Tibial nerve (tissue), 4 donors: ENCODE measurements around the gene FGFBP3. TPM values are rescaled to one million over a fixed set of nuclear protein-coding genes. Genes with fewer than 3 reads are reported as not detected.

Experiments used
- DNase-seq, 2 donors: peaks; one replicate each; pipeline ENCODE4 v3.0.0-alpha.2; 2019; ENCODE audit warnings: low spot score in 2 of 2
- H3K27ac ChIP-seq, 4 donors: fragments of 200-600 bp; sonication (generic) in 3 of 4; one replicate each; pipeline ENCODE4 v1.5.1; 2017 to 2019; ENCODE audit warnings: mild to moderate bottlenecking in 1 of 4
- H3K27me3 ChIP-seq, 2 donors: fragments of 200-600 bp; sonication (generic) in 1 of 2; one replicate each; pipeline versions ENCODE4 v1.5.1 to v1.6.0; 2017 to 2019
- H3K36me3 ChIP-seq, 3 donors: fragments of 200-600 bp; sonication (generic); one replicate each; pipeline ENCODE4 v1.5.1; 2018 to 2019
- H3K4me1 ChIP-seq, 4 donors: fragments of 200-600 bp; sonication (generic) in 3 of 4; one replicate each; pipeline ENCODE4 v1.5.1; 2017 to 2019
- H3K4me3 ChIP-seq, 4 donors: fragments of 200-600 bp; sonication (generic) in 3 of 4; one replicate each; pipeline ENCODE4 v1.5.1; 2017 to 2019; ENCODE audit warnings: mild to moderate bottlenecking in 1 of 4, moderate library complexity in 1 of 4
- H3K9me3 ChIP-seq, 4 donors: fragments of 200-600 bp; sonication (generic) in 3 of 4; one replicate each; pipeline ENCODE4 v1.5.1; 2017 to 2019
- CTCF ChIP-seq, 5 experiments: fragments of 200-600 bp in 3 of 5; fragments of 450-650 bp in 2 of 5; sonication (generic) in 3 of 5; IDR thresholded peaks; one replicate each; pipeline ENCODE4 v1.5.1; 2016 to 2019; ENCODE audit warnings: antibody characterized with exemption in 5 of 5, mild to moderate bottlenecking in 3 of 5, moderate library complexity in 2 of 5
- EP300 ChIP-seq, 2 donors: sonication (generic); formaldehyde crosslinking; IDR thresholded peaks; one replicate each; pipeline ENCODE4 v1.6.1; 2017; ENCODE audit warnings: antibody characterized with exemption in 2 of 2, mild to moderate bottlenecking in 1 of 2
- POLR2A ChIP-seq, 2 donors: fragments of 450-650 bp; IDR thresholded peaks; one replicate each; pipeline ENCODE4 v1.6.1; 2017; ENCODE audit warnings: antibody characterized with exemption in 2 of 2, mild to moderate bottlenecking in 2 of 2, moderate library complexity in 2 of 2
- WGBS, 2 donors: methylation state at CpG; one replicate each; pipeline ENCODE4 v1.1.5; 2018; 5-methylcytosine and 5-hydroxymethylcytosine counted together
- total RNA-seq, 4 donors: library from RNA; depleted of rRNA; stranded (reverse); fragments of >200 nt; gene quantifications; one replicate each; pipeline ENCODE4 v1.1.0, GENCODE V29; 2016

Gene FGFBP3
- total RNA-seq, 4 donors from 2014 or later = 3.1 to 7.9 (median 4.9) TPM

- Histone ChIP-seq H3K4me3 (peak overlapping the region; percentile 75 to 86 (median 80)), H3K9me3 (peaks cover 0 to under 1% (median 0%) of the 10 kb centered on the region in 4 donors), H3K27ac (peak overlapping the region; percentile 69 to 87 (median 80)), H3K27me3 (no peaks in the 10 kb centered on the region), H3K4me1 (peaks cover 0 to 21% (median 2%) of the 10 kb centered on the region in 4 donors), H3K36me3 (peaks cover 0 to 4% (median 0%) of the 10 kb centered on the region in 3 donors)
- DNase-seq = no peak
- 3 to 5% methylated on average over 12 to 18 of the region's 18 CpGs for WGBS, 2 donors
- TF ChIP-seq CTCF (IDR thresholded peaks at IDR 0.05) = no peak
- no peak for TF ChIP-seq EP300 (IDR thresholded peaks at IDR 0.05)
- TF ChIP-seq POLR2A (IDR thresholded peaks at IDR 0.05) = no peak
These were observed 1.4 kb downstream of the FGFBP3 start for GRCh38 chr10:91907914-91908336.

GRCh38 chr10:91907033-91907594 lies 2.2 kb downstream of the FGFBP3 start:
- H3K27me3 ChIP-seq = no peaks in the 10 kb centered on the region
- H3K4me3 ChIP-seq = no peak overlapping the region
- WGBS, 2 donors = 71 to 82% methylated on average over 5 of the region's 5 CpGs
- DNase-seq = no peak
- H3K27ac ChIP-seq = peak overlapping the region in 2 of 4 donors; percentile 80 to 87
- H3K9me3 ChIP-seq = no peaks in the 10 kb centered on the region
- peaks cover 0 to 4% (median 0%) of the 10 kb centered on the region in 3 donors for H3K36me3 ChIP-seq
- TF ChIP-seq CTCF (IDR thresholded peaks at IDR 0.05) = no peak
- TF ChIP-seq EP300 (IDR thresholded peaks at IDR 0.05) = no peak
- TF ChIP-seq POLR2A (IDR thresholded peaks at IDR 0.05) = no peak
- peaks cover 0 to 21% (median 2%) of the 10 kb centered on the region in 4 donors for H3K4me1 ChIP-seq

GRCh38 chr10:91901784-91902677 lies 7.3 kb downstream of the FGFBP3 start:
- Histone ChIP-seq H3K27me3 (no peaks in the 10 kb centered on the region), H3K4me3 (no peak overlapping the region), H3K4me1 (peaks cover 0 to under 1% (median 0%) of the 10 kb centered on the region in 4 donors), H3K36me3 (peaks cover 0 to 4% (median 0%) of the 10 kb centered on the region in 3 donors), H3K9me3 (no peaks in the 10 kb centered on the region), H3K27ac (peak overlapping the region in 1 of 4 donors; percentile 50)
- 14 to 20% methylated on average over 2 of the region's 2 CpGs for WGBS, 2 donors
- TF ChIP-seq CTCF (IDR thresholded peaks at IDR 0.05) (no peak), POLR2A (IDR thresholded peaks at IDR 0.05) (no peak), EP300 (IDR thresholded peaks at IDR 0.05) (peak in 1 of 2 donors; percentile 36)
- no peak for DNase-seq

GRCh38 chr10:91897421-91897820 lies 11.9 kb downstream of the FGFBP3 start:
- H3K9me3 ChIP-seq = no peaks in the 10 kb centered on the region
- H3K4me3 ChIP-seq = no peak overlapping the region
- no peaks in the 10 kb centered on the region for H3K27me3 ChIP-seq
- H3K4me1 ChIP-seq = no peaks in the 10 kb centered on the region
- no peak overlapping the region for H3K27ac ChIP-seq
- no peak for DNase-seq
- no peaks in the 10 kb centered on the region for H3K36me3 ChIP-seq
- TF ChIP-seq EP300 (IDR thresholded peaks at IDR 0.05) (no peak), POLR2A (IDR thresholded peaks at IDR 0.05) (no peak), CTCF (IDR thresholded peaks at IDR 0.05) (no peak)
- WGBS, 2 donors = 41 to 54% methylated on average over 8 of the region's 8 CpGs
